Stimulated activated CD4-positive, alpha-beta T cell treated with anti-CD3 and anti-CD28 coated beads, TNF-alpha, amount 100 ng/mL, for 24 hours (primary cell): ENCODE results near the gene SORCS2.

Experiments
- DNase-seq, 3 experiments: peaks; one replicate each; pipeline ENCODE4 v3.0.0-alpha.2; 2020; ENCODE audit warnings: low read depth in 3 of 3

SORCS2 gene

DNA sequence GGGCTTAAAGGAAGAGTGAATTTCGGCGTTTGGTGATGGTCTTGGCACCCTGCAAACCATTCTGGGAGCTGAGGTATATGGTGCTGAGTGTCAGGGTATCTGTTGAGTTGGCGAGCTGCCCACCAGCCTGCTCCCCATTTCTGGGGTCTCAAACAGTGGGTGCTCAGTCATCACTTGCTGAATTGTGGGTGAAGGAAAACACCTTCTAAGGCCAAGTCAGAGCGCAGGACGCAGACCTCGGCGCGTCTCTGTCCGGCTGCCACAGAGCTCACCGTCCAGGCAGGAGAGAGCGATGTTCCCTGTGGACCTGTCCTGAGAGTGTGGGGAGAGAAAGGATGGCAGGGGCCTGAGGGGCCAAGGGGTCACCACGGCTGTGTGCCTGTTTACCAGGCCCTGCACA is 111.2 kb downstream of the SORCS2 start:
- DNase-seq: no peak

GRCh38 chr4:7304436-7304835 is 112.1 kb downstream of the SORCS2 start:
- no peak for DNase-seq

DNA sequence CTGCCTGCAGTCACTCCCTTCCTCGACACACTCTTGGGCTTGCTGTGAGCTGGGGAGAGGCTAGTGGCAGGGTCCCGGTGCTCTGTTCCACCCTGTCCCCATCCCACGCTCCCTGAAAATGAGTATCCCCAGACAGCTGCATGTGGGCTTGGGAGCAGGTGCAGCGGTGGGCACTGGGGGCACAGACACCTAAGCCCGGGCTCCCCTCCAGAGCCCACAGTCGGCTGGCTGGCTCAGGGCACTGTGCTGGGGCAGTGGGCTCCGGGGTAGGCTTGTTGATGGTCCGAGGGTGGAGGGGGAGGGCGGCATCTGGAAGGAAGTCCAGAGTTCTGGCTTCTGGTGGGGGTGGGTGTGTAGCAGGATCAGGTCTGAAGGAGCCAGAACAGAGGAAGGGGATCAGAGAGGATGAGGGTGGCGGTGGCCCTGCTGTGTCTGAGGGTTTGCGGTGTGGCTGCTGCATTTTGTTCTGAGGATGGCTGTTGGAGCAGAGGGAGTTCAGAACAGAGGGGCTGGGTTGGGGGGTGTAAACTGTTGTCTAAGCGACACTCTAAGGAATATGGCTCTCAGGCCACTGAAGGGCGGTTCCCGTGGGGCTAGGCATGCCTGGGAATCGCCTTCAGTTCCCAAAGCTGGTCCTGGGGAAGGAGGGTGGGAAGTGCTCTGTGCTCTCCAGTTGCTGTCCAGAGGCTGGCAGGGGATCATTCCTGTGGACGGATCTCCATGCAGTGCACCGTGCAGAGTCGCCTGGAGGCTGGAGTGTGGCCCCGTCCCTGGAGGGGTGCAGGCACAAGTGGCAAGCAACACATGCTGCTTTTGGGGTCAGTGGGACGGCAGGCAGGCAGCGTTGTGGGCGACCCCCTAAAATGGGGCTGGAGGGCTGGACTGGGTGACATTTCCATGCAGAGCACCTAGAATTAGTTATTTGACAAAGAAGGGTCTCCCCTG is 114.0 kb downstream of the SORCS2 start:
- no peak for DNase-seq

DNA sequence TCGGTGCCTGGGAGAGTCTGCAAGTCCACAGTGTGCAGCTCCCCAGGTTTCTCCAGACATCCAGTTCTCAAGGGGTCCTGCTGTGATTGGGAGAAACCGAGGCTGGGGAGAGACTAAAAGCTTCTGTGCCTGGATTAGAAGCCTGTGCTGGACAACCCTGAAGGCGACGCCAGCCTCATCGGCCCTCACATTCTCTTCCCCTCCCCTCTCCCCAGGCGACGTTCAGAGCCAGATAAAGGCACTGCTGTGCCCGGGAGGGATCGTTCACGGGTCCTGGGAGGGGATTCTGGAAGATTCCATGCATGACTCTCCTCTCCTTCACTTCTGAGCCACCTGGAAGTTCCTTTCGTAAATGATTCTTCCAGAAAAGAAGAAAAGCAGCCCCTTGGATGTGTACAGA is 114.6 kb downstream of the SORCS2 start:
- DNase-seq: no peak

GRCh38 chr4:7307394-7308099 is 115.2 kb downstream of the SORCS2 start:
- DNase-seq: no peak

GRCh38 chr4:7309181-7309580 is 116.8 kb downstream of the SORCS2 start:
- no peak for DNase-seq

GRCh38 chr4:7309636-7310390 is 117.5 kb downstream of the SORCS2 start:
- no peak for DNase-seq

- no peak for DNase-seq
These were observed 118.1 kb downstream of the SORCS2 start for GRCh38 chr4:7310451-7310850.

- DNase-seq: no peak
These were observed 118.9 kb downstream of the SORCS2 start for GRCh38 chr4:7311205-7311604.

DNA sequence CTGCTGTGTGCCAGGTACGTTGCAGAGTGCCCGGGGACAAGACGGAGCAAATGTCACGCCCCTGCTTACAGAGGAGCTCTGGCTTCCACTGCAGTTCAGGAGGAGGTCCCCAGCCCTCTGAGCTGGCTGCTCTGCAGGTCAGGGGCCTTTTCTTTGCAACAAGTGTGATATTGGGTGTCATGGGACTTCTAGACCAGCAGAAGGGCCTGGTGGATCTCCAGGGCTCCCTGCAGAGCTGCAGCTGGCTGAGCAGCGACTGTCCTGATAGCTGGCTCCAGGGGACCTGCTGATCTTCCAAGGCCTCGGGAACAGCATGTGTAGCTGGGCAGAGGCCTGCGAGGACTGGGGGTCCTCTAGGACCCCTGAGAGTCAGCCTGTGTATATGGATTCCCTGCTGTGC is 120.4 kb downstream of the SORCS2 start:
- no peak for DNase-seq

DNA sequence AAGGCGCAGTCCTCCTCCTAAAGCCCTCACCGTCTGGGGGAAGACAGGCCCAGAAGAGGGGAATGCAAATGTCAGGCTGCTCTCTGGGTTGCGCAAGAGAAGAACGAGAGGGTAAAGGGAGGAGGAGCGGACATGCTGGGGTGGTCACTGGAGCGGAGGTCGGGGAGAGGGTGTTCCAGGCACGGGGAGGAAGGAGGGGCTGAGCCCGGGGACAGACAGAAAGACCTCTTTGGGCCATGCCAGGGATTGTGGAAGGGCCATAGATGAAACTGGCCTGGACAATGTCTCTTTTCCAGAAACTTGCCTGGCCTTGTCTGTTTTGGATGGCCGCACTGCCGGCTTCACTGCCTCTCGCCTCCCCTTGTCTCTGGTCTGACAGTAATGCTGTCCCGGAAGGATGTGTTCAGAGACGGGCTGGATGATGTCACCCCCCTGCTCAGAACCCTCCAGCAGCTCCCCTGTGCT is 121.0 kb downstream of the SORCS2 start:
- no peak for DNase-seq

- no peak for DNase-seq
These were observed 121.7 kb downstream of the SORCS2 start for GRCh38 chr4:7313991-7314390.

GRCh38 chr4:7315286-7315685 is 122.9 kb downstream of the SORCS2 start:
- DNase-seq: no peak

GRCh38 chr4:7315935-7316334 is 123.6 kb downstream of the SORCS2 start:
- no peak for DNase-seq

DNA sequence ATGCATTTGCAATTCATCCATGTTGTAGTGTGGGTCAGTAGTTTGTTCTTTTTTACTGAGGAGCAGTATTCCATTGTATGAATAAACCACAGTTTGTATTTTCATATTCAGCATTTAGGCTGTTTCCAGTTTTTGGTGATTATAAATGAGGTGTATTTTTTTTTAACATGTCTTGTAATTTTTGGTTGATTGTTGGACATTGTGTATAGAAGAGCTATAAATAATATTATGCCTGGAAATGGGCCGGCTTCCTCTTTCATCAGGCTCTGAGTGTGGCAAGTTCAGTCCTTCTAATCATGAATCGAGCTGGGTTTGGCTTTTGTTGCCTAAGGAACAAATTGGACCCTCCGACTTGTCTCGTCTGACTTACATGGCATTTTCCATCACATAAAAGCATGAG is 126.7 kb downstream of the SORCS2 start:
- no peak for DNase-seq

GRCh38 chr4:7320206-7320797 is 128.0 kb downstream of the SORCS2 start:
- no peak for DNase-seq

GRCh38 chr4:7322166-7322991 is 130.0 kb downstream of the SORCS2 start:
- DNase-seq: no peak

GRCh38 chr4:7323461-7323871 is 131.1 kb downstream of the SORCS2 start:
- no peak for DNase-seq

DNA sequence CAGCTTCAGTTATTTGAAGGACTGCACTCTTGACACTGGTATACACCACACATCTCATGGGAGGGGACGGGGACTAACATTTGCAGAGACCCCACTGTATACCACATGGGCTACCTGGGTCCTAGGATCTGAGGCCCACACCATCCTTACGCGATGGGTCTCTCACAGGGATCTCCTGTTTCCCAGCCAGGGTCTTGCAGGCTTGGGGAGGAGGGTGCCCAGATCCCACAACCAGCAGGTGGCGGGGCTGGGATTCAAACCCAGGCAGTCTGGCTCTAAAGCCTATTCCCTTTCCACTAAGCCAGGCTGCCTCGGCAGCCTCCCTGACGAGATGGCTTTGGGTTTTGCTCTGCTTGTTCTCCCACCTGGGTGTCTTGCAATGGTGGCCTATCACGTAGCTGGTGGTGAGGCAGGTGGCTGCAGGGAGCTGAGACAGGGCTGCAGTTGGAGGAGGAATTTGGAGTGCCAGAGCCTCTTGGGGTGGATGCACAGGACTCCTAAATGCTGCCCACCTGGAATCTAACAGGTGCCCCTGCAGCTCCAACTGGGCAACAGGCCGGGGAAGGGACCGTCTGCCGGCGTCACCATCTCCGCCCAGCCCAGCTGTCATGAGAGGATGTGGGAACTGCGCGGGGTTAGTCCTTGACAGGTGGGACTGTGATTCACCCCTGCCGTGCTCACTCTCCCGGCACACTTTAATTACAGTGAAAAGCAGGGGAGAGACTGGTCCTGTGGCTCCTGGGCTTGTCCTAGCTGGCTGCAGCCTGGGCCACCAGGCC is 131.7 kb downstream of the SORCS2 start:
- no peak for DNase-seq

GRCh38 chr4:7324651-7325121 is 132.3 kb downstream of the SORCS2 start:
- no peak for DNase-seq
